Vagina (tissue), 2 donors: ENCODE data around the gene AZGP1.

Experiments
- CTCF ChIP-seq, 3 experiments: fragments of 450-650 bp in 2 of 3; fragments of 200-600 bp in 1 of 3; sonication (generic) in 1 of 3; IDR thresholded peaks; one replicate each; pipeline ENCODE4 v1.5.1; 2017 to 2019; ENCODE audit warnings: antibody characterized with exemption in 3 of 3, mild to moderate bottlenecking in 2 of 3, moderate library complexity in 2 of 3
- POLR2A ChIP-seq, 2 donors: fragments of 450-650 bp; IDR thresholded peaks; one replicate each; pipeline ENCODE4 v1.6.1; 2017; ENCODE audit warnings: antibody characterized with exemption in 2 of 2, mild to moderate bottlenecking in 2 of 2, moderate library complexity in 2 of 2

- TF ChIP-seq CTCF (IDR thresholded peaks at IDR 0.05) (no peak), POLR2A (IDR thresholded peaks at IDR 0.05) (no peak)
Measured at GRCh38 chr7:99955247-99955646, 20.6 kb downstream of the AZGP1 start.
